ENCODE results near the gene CCT7.

The CCT7 gene

DNA sequence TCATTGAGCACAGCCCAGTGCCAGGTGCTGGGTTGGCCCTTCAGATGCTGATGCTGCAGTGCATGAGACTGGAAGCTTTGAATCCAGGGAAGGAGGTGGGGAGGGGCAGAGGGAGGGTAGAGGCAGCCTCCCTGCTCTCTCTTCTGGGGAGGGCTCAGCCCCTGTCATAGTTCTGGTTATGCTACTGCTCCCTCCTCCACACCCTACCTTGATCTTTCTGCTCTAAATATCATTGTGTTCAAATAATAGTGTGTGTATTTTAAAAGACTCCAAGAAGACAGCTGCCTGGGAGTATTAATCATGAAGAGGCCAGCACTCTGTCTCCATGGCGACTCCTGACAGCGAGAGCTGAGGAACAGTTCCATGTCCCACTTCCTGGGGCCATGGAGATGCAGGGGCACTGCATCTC is 63.0 kb downstream of the CCT7 start:
- DNase-seq: no peak

DNA sequence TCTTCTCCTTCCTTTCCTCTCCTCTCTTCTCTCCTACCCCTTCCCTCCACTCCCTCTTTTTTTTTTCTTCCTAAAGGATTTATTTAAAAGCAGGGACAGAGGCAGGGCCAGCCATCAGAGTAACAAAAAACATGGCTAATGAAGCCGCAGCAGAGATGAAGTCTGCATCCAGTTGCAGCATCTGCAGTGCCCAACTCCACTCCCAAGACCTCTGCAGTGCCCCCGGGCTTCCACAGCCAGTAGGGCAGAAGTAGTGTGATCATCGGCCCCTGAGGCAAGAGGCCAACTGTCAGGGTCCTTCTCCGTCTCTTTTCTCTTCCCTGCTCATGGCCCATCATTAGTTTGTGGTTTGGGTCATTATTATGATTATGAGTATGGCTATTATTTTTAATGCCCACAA is 63.5 kb downstream of the CCT7 start:
- DNase-seq: no peak

DNA sequence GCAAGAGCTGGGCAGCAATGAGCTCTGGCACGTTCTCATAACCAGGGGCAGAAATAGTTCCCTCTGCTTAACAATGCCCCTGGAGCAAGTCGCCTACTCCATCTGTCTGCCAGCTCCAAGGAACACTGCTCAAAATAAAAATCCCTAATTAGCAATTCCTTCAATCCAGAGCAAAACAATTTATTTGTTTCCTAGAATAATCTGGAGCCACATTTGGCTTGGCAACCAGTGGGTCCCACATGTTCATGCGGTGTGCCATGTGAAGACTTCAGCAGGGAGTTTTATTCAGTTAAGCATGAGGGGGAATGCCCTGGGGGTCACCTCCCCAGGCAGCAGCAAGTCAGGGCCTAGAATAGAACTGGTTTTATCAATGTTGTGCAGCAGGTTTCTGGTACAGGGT is 66.8 kb downstream of the CCT7 start:
- DNase-seq: no peak

- DNase-seq: no peak
These were observed 67.5 kb downstream of the CCT7 start for GRCh38 chr2:73301636-73302035.
